KOPT-K1 (cell line): ENCODE data around the gene LPAR1.
"Not testable (repeated sequence)": the region's sequence is repeated elsewhere in the genome, so short reads cannot be mapped to it uniquely, and the experiment has no call there.

Experiments
- H3K27ac ChIP-seq: fragments of 200-600 bp; sonication (generic); 2 replicates; pipeline ENCODE4 v1.5.1; 2016; ENCODE audit warnings: antibody characterized with exemption, mild to moderate bottlenecking, low read depth, low read length; ENCODE audit not compliant: poor library complexity, severe bottlenecking
- H3K36me3 ChIP-seq: fragments of 200-600 bp; sonication (generic); 2 replicates; pipeline ENCODE4 v1.5.1; 2017; ENCODE audit warnings: antibody characterized with exemption, mild to moderate bottlenecking, low read length, moderate library complexity; ENCODE audit not compliant: insufficient read depth
- H3K9me3 ChIP-seq: fragments of 200-600 bp; sonication (generic); 2 replicates; pipeline ENCODE4 v1.5.1; 2017; ENCODE audit warnings: antibody characterized with exemption, low read length, mild to moderate bottlenecking; ENCODE audit not compliant: insufficient read depth, poor library complexity, severe bottlenecking

LPAR1 gene

DNA sequence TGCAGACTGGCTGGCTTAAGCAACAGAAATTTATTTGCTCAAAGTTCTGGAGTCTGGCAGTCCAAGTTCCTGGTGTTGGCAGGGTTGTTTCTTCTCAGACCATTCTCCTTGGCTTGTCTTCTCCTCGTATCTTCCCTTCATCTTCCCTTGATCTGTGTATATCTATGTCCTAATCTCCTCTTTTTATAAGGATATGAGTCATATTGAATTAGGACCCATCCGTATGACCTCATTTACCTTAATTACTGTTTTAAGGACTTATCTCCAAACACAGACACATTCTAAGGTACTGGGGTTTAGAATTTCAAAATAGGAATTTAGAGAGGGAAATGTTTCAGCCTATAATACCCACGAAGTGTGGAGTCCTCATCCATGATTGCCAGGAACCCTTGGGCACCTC, 13.1 kb upstream of the LPAR1 start:
- Histone ChIP-seq H3K36me3 (no peaks in the 10 kb centered on the region), H3K9me3 (no peaks in the 10 kb centered on the region), H3K27ac (no peak overlapping the region)

DNA sequence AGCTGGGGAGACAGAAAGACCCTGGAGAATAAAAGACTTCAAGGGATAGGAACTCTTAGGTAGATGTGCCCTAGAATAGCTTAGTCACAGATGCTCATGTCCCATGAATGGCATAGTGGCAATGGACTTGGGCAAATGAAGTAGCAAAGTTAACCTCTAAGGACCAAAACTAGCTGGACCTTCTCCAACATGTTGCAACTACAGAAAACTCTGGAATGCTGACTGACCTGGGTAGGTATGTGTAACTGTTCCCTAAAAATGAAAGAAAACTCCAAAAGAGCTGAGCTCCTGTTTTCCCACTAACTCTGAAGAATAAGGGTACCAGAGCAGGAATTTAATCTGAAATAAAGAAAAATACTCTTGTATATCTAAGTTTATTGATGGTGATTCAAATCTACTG, 12.5 kb upstream of the LPAR1 start:
- no peaks in the 10 kb centered on the region for H3K36me3 ChIP-seq
- H3K9me3 ChIP-seq = no peaks in the 10 kb centered on the region
- no peak overlapping the region for H3K27ac ChIP-seq

DNA sequence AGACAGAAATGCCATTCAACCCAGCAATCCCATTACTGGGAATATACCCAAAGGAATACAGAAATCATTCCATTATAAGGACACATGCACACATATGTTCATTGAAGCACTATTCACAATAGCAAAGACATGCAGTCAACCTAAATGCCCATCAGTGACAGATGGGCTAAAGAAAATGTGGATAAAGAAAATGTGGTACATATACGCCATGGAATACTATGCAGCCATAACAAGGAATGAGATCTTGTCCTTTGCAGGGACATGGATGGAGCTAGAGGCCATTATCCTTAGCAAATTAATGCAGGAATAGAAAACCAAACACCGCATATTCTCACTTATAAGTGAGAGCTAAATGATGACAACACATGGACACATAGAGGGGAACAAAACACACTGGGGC, 9.0 kb upstream of the LPAR1 start:
- not testable (repeated sequence) for H3K36me3 ChIP-seq, H3K9me3 ChIP-seq, H3K27ac ChIP-seq

DNA sequence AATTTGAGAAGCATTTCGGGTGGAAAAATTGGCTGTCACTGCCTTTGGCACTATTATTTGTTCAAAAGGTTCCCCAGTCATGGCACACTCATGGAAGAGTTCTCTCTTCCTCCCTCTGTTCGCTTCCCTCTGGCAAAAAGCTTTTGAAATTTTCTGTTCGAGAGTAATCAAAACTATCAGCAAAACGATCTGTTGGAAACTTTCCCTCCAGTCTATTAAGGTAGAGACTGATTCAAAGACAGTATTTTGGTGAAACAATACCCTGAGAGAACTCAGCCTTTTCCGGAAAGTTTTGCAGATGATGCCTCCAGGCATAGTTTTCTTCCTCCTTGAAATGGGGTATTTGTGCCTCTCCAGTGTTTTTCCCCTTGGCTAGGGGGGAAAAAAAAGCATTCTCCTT, 3.6 kb upstream of the LPAR1 start:
- no peak overlapping the region for H3K27ac ChIP-seq
- no peaks in the 10 kb centered on the region for H3K36me3 ChIP-seq
- peaks cover 6% of the 10 kb centered on the region for H3K9me3 ChIP-seq

DNA sequence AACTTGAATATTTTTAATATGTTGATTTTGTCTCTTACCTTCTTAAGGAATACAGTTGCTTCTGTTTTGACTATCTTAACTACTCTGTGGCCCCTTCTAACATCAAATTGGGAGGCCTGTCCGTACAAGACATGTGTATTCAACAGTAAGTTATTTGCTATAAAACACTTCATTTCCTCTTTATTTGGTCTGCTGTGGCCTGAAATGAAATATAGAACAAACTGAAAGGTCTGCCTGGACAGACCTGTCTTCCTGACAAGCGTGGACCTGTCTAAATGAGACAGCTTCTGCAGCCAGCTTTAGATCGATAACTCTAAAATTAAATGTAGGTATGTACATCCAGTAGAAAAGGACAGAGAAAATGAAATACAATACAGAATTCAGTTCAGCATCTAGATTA, 2.2 kb upstream of the LPAR1 start:
- Histone ChIP-seq H3K27ac (no peak overlapping the region), H3K36me3 (no peaks in the 10 kb centered on the region), H3K9me3 (peaks cover 6% of the 10 kb centered on the region)

DNA sequence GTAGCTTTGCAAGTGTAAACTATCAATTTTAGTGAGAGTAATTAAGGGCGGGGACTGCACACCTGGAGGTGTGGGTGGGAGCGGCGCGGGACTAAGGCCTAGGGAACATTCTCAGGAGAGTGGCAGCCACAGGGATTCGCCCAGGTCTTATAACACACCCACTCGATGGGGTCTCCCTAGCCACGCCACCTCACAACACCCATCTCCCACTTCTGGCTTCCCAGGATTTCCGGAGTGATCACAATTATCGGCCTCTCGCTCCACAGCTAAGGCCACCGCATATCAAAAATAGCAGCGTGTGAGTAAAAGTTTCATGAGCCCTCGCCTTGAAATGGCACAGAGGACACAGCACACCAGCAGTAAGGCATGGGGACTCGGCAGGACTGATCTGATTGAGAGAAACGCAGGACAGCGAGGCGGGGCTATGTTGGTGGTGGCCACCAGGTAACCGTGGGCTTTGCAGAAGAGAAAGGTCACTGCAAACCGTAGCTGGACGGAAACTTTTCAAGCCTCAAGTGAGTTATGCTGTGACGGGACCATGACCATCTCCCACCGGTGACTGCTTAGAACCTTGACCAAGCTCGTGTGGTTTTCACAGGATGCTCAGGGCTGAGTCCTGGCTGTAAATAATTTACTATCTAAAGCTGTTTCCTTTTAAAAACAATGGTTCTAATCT, 1.1 kb upstream of the LPAR1 start:
- Histone ChIP-seq H3K9me3 (no peaks in the 10 kb centered on the region), H3K27ac (no peak overlapping the region), H3K36me3 (no peaks in the 10 kb centered on the region)

DNA sequence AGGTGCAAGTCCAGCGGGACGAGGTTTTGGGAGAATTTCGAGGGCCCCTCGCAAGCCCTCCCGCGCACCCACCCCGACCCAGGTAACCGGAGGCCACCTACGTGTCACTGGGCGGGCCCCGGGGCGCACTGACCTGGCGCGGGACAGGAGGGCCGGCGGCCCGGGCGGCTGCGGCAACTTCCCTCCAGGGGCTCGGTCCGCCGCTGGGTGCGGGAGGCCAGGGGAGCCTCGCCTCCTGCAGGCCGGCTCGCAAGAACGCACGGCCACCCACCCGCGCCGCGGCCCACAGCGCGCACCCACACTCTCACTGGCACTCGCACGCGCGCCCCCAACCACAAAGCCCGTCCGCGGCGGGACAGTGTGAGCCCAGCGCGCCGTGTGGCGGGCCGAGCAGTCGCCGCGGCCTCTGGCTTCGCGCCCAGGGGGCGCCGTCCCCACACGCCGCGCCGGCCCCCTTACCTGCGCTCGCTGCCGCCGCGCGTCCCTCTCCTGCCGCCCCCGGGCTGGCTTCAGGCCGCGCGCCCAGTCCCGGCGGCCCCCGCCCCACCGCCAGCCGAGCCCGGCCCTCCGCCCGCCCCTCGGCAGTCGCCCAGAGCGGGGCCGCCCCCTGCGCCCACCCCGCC, 451 bp downstream of the LPAR1 start:
- Histone ChIP-seq H3K36me3 (no peaks in the 10 kb centered on the region), H3K9me3 (no peaks in the 10 kb centered on the region), H3K27ac (no peak overlapping the region)

DNA sequence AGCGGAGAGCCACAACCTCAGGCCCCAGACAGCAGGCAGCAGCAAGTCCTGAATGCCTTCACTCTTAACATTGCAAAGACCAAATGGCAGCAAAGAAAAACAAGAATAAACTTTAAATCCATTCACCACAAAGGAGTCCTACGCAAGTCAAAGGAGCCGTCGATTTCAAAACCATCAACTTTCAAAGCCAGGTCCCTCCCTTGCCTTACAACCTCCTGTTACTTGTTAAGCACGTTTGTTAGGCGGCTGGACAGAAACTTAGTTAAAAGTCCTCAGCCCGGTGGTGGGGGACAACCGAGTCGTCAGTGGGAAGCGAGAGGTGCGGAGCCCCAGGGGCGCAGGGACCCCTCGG, 938 bp downstream of the LPAR1 start:
- Histone ChIP-seq H3K36me3 (no peaks in the 10 kb centered on the region), H3K27ac (no peak overlapping the region), H3K9me3 (no peaks in the 10 kb centered on the region)

DNA sequence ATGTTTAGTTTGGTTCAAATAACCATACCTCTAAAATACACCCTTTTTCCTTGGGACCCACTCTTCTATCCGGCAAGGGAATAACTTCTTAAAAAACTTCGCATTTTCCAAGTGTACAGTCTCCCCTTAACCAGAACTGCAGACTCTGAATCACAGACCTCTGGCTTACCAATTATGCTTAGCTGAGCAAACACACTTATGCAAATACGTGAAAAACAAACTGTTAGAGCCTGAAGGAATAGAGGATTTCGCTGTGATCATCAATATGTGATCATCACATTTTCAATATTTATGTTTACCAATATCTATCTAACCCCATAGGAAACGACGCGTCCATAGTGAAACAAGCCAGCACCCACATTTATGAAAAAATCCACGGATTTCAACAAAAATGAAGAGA, 1.3 kb downstream of the LPAR1 start:
- Histone ChIP-seq H3K36me3 (no peaks in the 10 kb centered on the region), H3K9me3 (no peaks in the 10 kb centered on the region), H3K27ac (no peak overlapping the region)

DNA sequence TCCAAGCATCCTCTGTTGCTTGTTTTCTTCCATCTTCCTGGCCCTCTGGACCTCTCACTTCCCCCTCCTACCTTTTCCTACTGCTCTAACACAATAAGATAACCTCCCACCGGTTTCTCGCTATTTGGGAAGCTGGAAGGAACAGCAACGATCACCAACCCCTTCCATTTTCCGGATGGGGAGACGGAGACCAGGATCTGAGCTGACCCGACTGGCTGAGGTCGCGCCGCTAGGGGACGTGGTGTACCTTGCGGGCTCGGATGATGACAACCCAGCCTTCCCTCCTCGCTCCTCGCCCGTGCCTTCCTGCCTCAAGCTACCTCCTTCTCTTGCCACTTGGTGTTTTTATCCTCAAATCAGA, 1.9 kb downstream of the LPAR1 start:
- Histone ChIP-seq H3K36me3 (no peaks in the 10 kb centered on the region), H3K9me3 (no peaks in the 10 kb centered on the region), H3K27ac (no peak overlapping the region)

DNA sequence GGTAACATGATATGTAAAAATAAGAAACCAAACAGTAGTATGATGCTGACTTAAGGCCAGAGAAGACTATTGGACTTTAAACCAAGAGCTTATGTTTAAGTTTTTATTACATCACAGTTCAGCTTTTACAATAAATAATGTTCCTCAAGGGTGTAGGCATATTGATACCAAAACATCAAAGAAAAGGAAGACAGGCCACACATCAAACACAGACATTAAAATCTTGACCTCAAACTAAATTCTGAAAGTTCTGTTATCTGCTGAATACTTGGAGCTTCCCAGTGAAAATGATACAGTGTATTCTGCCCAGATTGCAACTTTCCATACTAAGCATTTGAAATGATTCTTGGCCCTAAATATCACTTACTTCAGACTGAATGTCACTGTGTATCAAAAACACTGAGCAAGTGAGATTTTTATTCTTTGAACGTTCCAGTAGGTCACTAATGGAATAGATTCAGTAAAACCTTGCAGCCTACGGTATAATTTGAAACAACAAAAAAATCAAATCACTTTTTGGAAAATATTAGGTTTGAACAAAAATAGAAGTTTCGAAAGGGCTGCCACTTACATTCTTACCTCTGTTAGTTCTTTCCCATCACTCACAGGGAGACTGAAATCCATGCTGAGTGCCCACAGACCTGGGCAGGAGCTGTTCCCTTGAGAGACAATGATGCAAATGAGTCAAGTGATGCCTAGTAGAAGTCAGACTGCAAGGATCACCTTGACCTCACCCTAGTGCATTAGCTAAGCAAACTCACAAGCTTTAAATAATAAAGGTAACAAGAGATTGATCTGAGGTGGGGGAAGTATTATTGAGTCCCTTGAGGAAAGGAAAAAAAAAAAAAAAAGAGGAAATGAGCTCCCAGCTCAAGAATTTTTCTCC, 2.5 kb downstream of the LPAR1 start:
- H3K36me3 ChIP-seq = no peaks in the 10 kb centered on the region
- no peak overlapping the region for H3K27ac ChIP-seq
- no peaks in the 10 kb centered on the region for H3K9me3 ChIP-seq

DNA sequence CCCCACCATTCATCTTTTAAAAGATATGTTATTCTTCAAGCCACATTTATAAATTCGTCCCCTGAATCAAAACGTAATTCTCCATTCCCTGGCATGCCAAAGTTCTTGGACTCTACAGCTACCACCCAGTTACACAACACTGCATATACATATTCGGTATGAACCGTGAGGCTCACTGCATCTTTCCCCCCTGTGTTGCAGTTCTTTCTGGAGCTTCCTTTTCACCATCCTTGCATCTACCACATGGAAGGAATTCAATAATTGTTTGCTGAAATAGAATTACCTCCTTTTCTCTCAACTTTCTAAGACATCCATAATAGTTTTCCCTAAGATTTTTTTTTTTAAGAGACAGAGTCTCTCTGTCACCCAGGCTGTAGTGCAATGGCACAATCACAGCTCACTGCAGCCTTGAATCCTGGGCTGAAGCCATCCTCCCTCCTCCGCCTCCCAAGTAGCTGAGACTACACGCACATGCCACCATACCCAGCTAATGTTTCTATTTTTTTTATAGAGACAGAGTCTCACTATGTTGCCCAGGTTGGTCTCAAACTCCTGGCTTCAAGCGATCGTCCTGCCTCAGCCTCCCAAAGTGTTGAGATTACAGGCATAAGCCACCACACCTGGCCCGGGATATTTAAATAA, 3.3 kb downstream of the LPAR1 start:
- no peak overlapping the region for H3K27ac ChIP-seq
- H3K36me3 ChIP-seq = no peaks in the 10 kb centered on the region

DNA sequence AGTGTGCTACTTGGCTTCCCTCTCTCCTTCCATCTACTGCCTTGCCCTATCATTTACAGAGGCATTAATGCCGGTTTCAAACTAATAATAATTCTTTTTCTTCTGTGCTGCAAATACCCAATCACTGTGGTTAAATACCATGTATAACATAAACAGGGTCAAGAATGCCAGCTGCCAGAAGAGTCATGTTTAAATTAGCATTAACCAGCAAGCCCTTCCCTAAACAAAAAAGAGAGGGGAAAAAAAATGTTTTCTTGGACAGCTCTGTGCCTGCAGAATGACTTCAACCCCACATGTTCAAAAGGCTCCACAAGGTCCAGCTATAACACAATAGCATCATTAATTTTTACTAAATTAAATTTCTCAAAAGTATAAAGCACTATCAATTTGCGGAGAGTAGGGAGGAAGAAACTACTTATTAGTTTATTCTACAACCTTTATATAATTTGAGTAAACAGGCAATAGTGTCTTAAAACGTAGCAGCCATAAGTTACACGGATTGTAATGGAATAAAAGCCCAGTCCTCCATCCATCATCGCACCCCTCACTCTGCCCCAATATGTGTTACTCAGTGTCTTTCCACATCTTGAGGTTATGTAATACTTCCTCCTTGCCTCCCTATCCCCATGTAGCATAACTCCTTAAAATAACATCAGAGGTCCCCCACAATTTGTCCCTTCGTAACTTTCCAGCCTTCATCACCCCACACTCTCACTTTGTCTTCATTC, 3.9 kb downstream of the LPAR1 start:
- Histone ChIP-seq H3K27ac (no peak overlapping the region), H3K36me3 (no peaks in the 10 kb centered on the region), H3K9me3 (no peaks in the 10 kb centered on the region)

More for the DNA sequence above, 3.3 kb downstream of the LPAR1 start:
- H3K9me3 ChIP-seq = no peaks in the 10 kb centered on the region

DNA sequence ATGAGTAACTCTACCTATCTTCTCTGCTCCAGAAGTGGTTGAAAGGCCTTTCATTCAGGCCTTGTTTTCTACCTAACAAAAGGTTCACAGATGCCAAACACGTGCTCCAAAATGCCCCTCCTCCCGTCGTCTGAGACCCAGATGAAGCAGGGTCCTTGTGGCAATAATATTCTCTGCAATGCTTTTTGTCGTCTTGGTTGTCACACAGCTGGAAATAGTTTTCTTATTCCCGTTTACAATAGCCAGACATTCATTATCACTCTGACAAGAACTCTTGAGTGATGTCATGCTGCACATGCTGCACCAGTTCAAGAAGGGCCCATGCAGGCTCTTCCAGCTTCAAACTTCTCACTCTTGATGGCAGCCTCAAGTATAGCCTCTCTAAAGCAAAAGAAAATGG, 7.8 kb downstream of the LPAR1 start:
- H3K36me3 ChIP-seq = no peaks in the 10 kb centered on the region
- H3K9me3 ChIP-seq = no peaks in the 10 kb centered on the region
- H3K27ac ChIP-seq = no peak overlapping the region

DNA sequence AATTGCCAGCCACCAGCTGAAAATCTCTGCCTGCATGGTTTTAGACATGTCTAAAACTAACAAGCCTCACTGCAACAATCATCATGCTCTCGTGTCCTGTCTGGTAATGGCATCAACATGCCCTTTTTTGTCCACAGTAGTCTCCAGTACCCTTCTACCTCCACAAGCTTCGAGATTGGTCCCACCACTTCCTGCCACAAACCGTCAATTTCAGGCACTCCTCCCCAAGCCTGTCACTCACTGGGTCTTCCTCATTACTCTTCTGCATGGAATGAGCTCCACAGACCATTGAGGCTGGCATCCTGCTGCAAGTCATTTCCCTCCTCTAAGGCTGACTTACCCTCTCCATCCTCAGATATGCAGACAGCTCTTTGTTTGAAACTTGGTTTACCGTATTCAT, 9.0 kb downstream of the LPAR1 start:
- H3K9me3 ChIP-seq = no peaks in the 10 kb centered on the region
- no peaks in the 10 kb centered on the region for H3K36me3 ChIP-seq
- peak overlapping the region; percentile 2 for H3K27ac ChIP-seq
